GM23338 (cell line): Measurements from ENCODE around the gene PIK3CB. TPM values are rescaled to one million over a fixed set of nuclear protein-coding genes. Genes with fewer than 3 reads are reported as not detected.

ENCODE experiments used
- ATAC-seq: fragments of 200-7000 bp; cut with Tn5 transposase; 3 replicates; pipeline ENCODE4 v1.9.1; 2020
- DNase-seq: peaks from one replicate; pipeline ENCODE4 v3.0.0-alpha.2; 2015; ENCODE audit warnings: low spot score
- H2AFZ ChIP-seq: fragments of 200-600 bp; sonication (generic); 2 replicates; pipeline ENCODE4 v1.8.0; 2016; ENCODE audit warnings: antibody characterized with exemption, mild to moderate bottlenecking, moderate library complexity
- H3F3A ChIP-seq: fragments of 200-600 bp; sonication (generic); replicated peaks from 2 replicates; pipeline ENCODE4 v1.8.0; 2017; ENCODE audit warnings: antibody characterized with exemption, mixed run types, low read depth
- H3K27ac ChIP-seq: fragments of 200-600 bp; sonication (generic); 2 replicates; pipeline ENCODE4 v1.6.1; 2016; ENCODE audit warnings: low read depth
- H3K27me3 ChIP-seq: fragments of 200-600 bp; sonication (generic); 2 replicates; pipeline ENCODE4 v1.8.0; 2016; ENCODE audit warnings: mild to moderate bottlenecking, mixed run types, moderate library complexity; ENCODE audit not compliant: insufficient read depth
- H3K36me3 ChIP-seq: fragments of 200-600 bp; sonication (generic); 2 replicates; pipeline ENCODE4 v1.8.0; 2016; ENCODE audit warnings: mild to moderate bottlenecking; ENCODE audit not compliant: insufficient read depth
- H3K4me1 ChIP-seq: fragments of 200-600 bp; sonication (generic); 2 replicates; pipeline ENCODE4 v1.8.0; 2016; ENCODE audit warnings: mild to moderate bottlenecking, moderate library complexity; ENCODE audit not compliant: insufficient read depth
- H3K4me2 ChIP-seq: fragments of 200-600 bp; sonication (generic); 2 replicates; pipeline ENCODE4 v1.7.1; 2017; ENCODE audit warnings: mixed run types
- H3K4me3 ChIP-seq: fragments of 200-600 bp; sonication (generic); 2 replicates; pipeline ENCODE4 v1.6.1; 2016; ENCODE audit warnings: mixed run types
- H3K79me2 ChIP-seq: fragments of 200-600 bp; sonication (generic); replicated peaks from 2 replicates; pipeline ENCODE4 v1.8.0; 2017; ENCODE audit warnings: mild to moderate bottlenecking; ENCODE audit not compliant: insufficient read depth
- H3K9me2 ChIP-seq: fragments of 200-600 bp; sonication (generic); 2 replicates; pipeline ENCODE4 v1.8.0; 2017; ENCODE audit not compliant: insufficient read depth
- H4K20me1 ChIP-seq: fragments of 200-600 bp; sonication (generic); replicated peaks from 2 replicates; pipeline ENCODE4 v1.8.0; 2017; ENCODE audit warnings: mild to moderate bottlenecking; ENCODE audit not compliant: insufficient read depth
- H3K27ac Mint-ChIP-seq: 2 replicates; pipeline ENCODE4 v1.8.0; 2020; ENCODE audit warnings: inconsistent platforms, mild to moderate bottlenecking, moderate library complexity, mixed read lengths
- H3K27me3 Mint-ChIP-seq: 3 replicates; pipeline ENCODE4 v1.8.0; 2022; ENCODE audit warnings: low read depth, mild to moderate bottlenecking, moderate library complexity, mixed read lengths, inconsistent platforms; ENCODE audit not compliant: insufficient read depth, poor library complexity
- H3K36me3 Mint-ChIP-seq: 3 replicates; pipeline ENCODE4 v1.8.0; 2021; ENCODE audit warnings: low read depth, mild to moderate bottlenecking, inconsistent platforms, moderate library complexity, mixed read lengths
- H3K4me1 Mint-ChIP-seq: 3 replicates; pipeline ENCODE4 v1.8.0; 2020; ENCODE audit warnings: mild to moderate bottlenecking, inconsistent platforms, mixed read lengths
- H3K4me3 Mint-ChIP-seq: 3 replicates; pipeline ENCODE4 v1.8.0; 2021; ENCODE audit warnings: moderate library complexity, mild to moderate bottlenecking, inconsistent platforms, mixed read lengths
- H3K9me3 Mint-ChIP-seq: 3 replicates; pipeline ENCODE4 v1.8.0; 2020; ENCODE audit warnings: moderate library complexity, mild to moderate bottlenecking, inconsistent platforms, mixed read lengths
- CREB1 ChIP-seq: fragments of 250-450 bp; sonication (Bioruptor Pico); IDR thresholded peaks from 2 replicates; pipeline ENCODE4 v1.5.0; 2020; ENCODE audit warnings: low read depth, mild to moderate bottlenecking, moderate library complexity
- EZH2 ChIP-seq: fragments of 200-600 bp; sonication (generic); IDR thresholded peaks from one replicate; pipeline ENCODE4 v1.8.0; 2017; ENCODE audit warnings: antibody characterized with exemption, mild to moderate bottlenecking, low read depth; ENCODE audit not compliant: unreplicated experiment
- EZH2phosphoT487 ChIP-seq: fragments of 200-600 bp; sonication (generic); IDR thresholded peaks from one replicate; pipeline ENCODE4 v1.8.1; 2018; ENCODE audit warnings: antibody characterized with exemption; ENCODE audit not compliant: unreplicated experiment
- JUNB ChIP-seq: IDR thresholded peaks from one replicate; pipeline ENCODE4 v1.6.1; 2016; ENCODE audit warnings: antibody characterized with exemption; ENCODE audit not compliant: unreplicated experiment
- NANOG ChIP-seq: IDR thresholded peaks from 2 replicates; pipeline ENCODE4 v1.6.1; 2016; ENCODE audit warnings: antibody characterized with exemption, borderline replicate concordance
- STAT1 ChIP-seq: IDR thresholded peaks from one replicate; pipeline ENCODE4 v1.6.1; 2016; ENCODE audit warnings: antibody characterized with exemption; ENCODE audit not compliant: unreplicated experiment
- ZNF114 ChIP-seq: fragments of 250-450 bp; sonication (Bioruptor Pico); IDR thresholded peaks from 2 replicates; pipeline ENCODE4 v1.5.0; 2020; ENCODE audit warnings: mild to moderate bottlenecking, moderate library complexity
- ZNF331 ChIP-seq: fragments of 250-450 bp; sonication (Bioruptor Pico); IDR thresholded peaks from 2 replicates; pipeline ENCODE4 v1.5.0; 2020; ENCODE audit warnings: low read depth, mild to moderate bottlenecking, moderate library complexity
- polyA plus RNA-seq: library from polyadenylated mRNA; unstranded; fragments of >200 nt; fragmentation: Nextera tagmentation; extraction: Ambion mirVana; gene quantifications from 2 replicates; pipeline ENCODE4 v1.2.1, GENCODE V29; 2016
- total RNA-seq: library from RNA; depleted of rRNA; stranded (reverse); fragments of >200 nt; shearing (Covaris generic); gene quantifications from 2 replicates; pipeline ENCODE4 v1.2.3, GENCODE V29; 2014
- TF ChIP-seq, protein P1 (sequence below): IDR thresholded peaks from 2 replicates; pipeline ENCODE4 v1.6.1; 2016; ENCODE audit warnings: antibody characterized with exemption
- TF ChIP-seq, protein P2 (sequence below): IDR thresholded peaks from one replicate; pipeline ENCODE4 v1.6.1; 2018; ENCODE audit warnings: antibody characterized with exemption; ENCODE audit not compliant: unreplicated experiment

Gene PIK3CB
- total and polyA plus RNA-seq, 2 experiments from 2014 or later: 13.3 to 32.4 TPM

- Mint-ChIP-seq H3K27ac (no peak overlapping the region), H3K4me1 (no peaks in the 10 kb centered on the region), H3K9me3 (no peaks in the 10 kb centered on the region), H3K27me3 (peaks cover 4% of the 10 kb centered on the region), H3K4me3 (no peak overlapping the region), H3K36me3 (no peaks in the 10 kb centered on the region)
- ATAC-seq (no peak), DNase-seq (no peak)
- no peaks in the 10 kb centered on the region for H4K20me1 ChIP-seq
- no peak overlapping the region for H3K4me2 ChIP-seq
- H3K9me2 ChIP-seq: no peaks in the 10 kb centered on the region
- no peaks in the 10 kb centered on the region for H3K4me1 ChIP-seq
- H3K79me2 ChIP-seq: no peaks in the 10 kb centered on the region
- no peaks in the 10 kb centered on the region for H3F3A ChIP-seq
- H3K27me3 ChIP-seq: no peaks in the 10 kb centered on the region
- H3K4me3 ChIP-seq: no peak overlapping the region
- no peak overlapping the region for H3K27ac ChIP-seq
- no peak overlapping the region for H2AFZ ChIP-seq
- TF ChIP-seq ZNF331 (CRISPR knock-in tag): no peak
- no peak for TF ChIP-seq STAT1
- no peak for TF ChIP-seq NANOG
- no peak for TF ChIP-seq ZNF114 (CRISPR knock-in tag)
- TF ChIP-seq JUNB: no peak
- TF ChIP-seq, protein P1, sequence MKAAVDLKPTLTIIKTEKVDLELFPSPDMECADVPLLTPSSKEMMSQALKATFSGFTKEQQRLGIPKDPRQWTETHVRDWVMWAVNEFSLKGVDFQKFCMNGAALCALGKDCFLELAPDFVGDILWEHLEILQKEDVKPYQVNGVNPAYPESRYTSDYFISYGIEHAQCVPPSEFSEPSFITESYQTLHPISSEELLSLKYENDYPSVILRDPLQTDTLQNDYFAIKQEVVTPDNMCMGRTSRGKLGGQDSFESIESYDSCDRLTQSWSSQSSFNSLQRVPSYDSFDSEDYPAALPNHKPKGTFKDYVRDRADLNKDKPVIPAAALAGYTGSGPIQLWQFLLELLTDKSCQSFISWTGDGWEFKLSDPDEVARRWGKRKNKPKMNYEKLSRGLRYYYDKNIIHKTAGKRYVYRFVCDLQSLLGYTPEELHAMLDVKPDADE: no peak
- TF ChIP-seq EZH2phosphoT487: no peak
- TF ChIP-seq, protein P2, sequence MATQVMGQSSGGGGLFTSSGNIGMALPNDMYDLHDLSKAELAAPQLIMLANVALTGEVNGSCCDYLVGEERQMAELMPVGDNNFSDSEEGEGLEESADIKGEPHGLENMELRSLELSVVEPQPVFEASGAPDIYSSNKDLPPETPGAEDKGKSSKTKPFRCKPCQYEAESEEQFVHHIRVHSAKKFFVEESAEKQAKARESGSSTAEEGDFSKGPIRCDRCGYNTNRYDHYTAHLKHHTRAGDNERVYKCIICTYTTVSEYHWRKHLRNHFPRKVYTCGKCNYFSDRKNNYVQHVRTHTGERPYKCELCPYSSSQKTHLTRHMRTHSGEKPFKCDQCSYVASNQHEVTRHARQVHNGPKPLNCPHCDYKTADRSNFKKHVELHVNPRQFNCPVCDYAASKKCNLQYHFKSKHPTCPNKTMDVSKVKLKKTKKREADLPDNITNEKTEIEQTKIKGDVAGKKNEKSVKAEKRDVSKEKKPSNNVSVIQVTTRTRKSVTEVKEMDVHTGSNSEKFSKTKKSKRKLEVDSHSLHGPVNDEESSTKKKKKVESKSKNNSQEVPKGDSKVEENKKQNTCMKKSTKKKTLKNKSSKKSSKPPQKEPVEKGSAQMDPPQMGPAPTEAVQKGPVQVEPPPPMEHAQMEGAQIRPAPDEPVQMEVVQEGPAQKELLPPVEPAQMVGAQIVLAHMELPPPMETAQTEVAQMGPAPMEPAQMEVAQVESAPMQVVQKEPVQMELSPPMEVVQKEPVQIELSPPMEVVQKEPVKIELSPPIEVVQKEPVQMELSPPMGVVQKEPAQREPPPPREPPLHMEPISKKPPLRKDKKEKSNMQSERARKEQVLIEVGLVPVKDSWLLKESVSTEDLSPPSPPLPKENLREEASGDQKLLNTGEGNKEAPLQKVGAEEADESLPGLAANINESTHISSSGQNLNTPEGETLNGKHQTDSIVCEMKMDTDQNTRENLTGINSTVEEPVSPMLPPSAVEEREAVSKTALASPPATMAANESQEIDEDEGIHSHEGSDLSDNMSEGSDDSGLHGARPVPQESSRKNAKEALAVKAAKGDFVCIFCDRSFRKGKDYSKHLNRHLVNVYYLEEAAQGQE: no peak
- no peak for TF ChIP-seq CREB1 (CRISPR knock-in tag)
- H3K36me3 ChIP-seq: no peaks in the 10 kb centered on the region
Measured at GRCh38 chr3:138629526-138629925, 205.2 kb downstream of the PIK3CB start.

DNA sequence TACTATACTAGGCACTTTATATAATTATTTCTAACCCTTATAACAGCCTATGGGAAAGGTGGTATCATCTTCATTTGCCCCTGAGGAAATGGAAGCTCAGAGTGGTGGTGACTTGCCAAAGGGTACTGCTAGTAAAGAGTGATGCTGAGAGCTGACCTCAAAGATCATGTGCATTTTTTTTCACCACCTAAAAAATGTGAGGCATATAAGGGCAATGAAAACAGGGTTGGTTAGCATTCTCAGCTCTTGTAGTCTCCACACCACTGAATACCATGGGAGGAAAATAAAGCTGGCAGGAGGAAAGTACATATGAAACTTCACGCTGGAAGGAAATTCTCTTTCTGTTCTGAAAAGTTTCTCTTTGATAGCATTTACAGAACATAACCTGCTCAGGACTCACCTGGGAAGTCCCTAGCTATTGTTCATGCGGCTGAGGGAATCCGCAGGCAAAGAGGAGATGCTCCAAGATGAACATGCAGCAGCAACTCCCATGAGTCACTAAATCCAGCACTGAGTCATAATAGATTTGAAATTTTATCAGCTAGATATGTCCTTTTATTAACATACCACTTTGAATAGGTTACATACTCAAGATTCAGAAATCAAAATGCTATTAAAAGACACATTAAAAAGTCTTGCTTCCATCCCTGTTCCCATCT is 208.9 kb downstream of the PIK3CB start:
- H3K27me3 ChIP-seq: no peaks in the 10 kb centered on the region
- ATAC-seq (no peak), DNase-seq (no peak)
- no peak overlapping the region for H3K4me3 Mint-ChIP-seq
- no peaks in the 10 kb centered on the region for H3K79me2 ChIP-seq
- no peak overlapping the region for H3K4me3 ChIP-seq
- peaks cover 2% of the 10 kb centered on the region for H3K27me3 Mint-ChIP-seq
- no peak overlapping the region for H3K27ac Mint-ChIP-seq
- no peak overlapping the region for H2AFZ ChIP-seq
- H4K20me1 ChIP-seq: no peaks in the 10 kb centered on the region
- no peaks in the 10 kb centered on the region for H3K4me1 ChIP-seq
- H3K9me2 ChIP-seq: no peaks in the 10 kb centered on the region
- no peaks in the 10 kb centered on the region for H3K36me3 Mint-ChIP-seq
- H3K4me1 Mint-ChIP-seq: no peaks in the 10 kb centered on the region
- H3K27ac ChIP-seq: no peak overlapping the region
- no peaks in the 10 kb centered on the region for H3K9me3 Mint-ChIP-seq
- no peaks in the 10 kb centered on the region for H3K36me3 ChIP-seq
- TF ChIP-seq EZH2 (no peak), NANOG (no peak)
- no peaks in the 10 kb centered on the region for H3F3A ChIP-seq
- no peak overlapping the region for H3K4me2 ChIP-seq
